ENCODE results near the gene MAST3.

DNA sequence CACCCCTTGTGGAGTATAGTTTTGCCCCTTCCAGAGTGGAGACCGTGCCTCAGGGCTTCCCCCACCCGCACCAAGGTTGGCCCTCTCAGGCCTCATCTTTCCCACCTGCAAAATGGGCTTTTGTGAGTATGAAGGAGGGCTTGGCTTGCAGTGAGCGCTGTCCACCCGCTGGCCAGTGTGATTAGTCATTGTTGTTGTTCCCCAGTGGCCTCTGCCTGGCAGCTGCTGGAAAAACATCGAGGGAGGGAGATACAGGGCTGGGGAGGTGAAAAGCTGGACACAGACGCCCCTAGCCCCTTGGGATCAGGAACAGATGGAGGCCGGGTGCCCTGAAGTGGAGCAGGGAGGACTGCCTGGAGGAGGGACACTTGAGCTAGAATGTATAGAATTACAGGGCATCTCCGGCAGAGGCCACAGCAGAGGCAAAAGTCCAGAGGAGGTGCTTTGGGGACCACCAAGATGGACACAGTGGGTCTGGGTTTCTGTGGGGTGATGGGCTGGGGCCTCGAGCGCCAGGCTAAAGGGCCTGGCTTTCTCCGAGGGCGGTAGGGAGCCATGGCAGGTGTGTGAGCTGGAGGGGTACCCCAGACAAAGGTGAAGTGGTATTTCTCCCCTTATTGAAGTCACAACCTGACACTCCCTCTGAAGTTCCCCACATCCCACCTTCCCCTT, 6.9 kb upstream of the MAST3 start:
- TF ChIP-seq, protein P1, sequence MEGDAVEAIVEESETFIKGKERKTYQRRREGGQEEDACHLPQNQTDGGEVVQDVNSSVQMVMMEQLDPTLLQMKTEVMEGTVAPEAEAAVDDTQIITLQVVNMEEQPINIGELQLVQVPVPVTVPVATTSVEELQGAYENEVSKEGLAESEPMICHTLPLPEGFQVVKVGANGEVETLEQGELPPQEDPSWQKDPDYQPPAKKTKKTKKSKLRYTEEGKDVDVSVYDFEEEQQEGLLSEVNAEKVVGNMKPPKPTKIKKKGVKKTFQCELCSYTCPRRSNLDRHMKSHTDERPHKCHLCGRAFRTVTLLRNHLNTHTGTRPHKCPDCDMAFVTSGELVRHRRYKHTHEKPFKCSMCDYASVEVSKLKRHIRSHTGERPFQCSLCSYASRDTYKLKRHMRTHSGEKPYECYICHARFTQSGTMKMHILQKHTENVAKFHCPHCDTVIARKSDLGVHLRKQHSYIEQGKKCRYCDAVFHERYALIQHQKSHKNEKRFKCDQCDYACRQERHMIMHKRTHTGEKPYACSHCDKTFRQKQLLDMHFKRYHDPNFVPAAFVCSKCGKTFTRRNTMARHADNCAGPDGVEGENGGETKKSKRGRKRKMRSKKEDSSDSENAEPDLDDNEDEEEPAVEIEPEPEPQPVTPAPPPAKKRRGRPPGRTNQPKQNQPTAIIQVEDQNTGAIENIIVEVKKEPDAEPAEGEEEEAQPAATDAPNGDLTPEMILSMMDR (conservative IDR thresholded peaks at IDR 0.05; ENCODE audit: low read length) = no peak
- no peak for TF ChIP-seq EZH2phosphoT487 (IDR thresholded peaks at IDR 0.05; ENCODE audit: borderline replicate concordance, low read depth, low read length)
